K562 (cell line): ENCODE data around the gene ZSCAN22. TPM values are rescaled to one million over a fixed set of nuclear protein-coding genes. Genes with fewer than 3 reads are reported as not detected.

Experiments
- ASH1L ChIP-seq: fragments of 450-650 bp; IDR thresholded peaks from 2 replicates; pipeline ENCODE4 v1.6.1; 2018; ENCODE audit warnings: borderline replicate concordance, mild to moderate bottlenecking, low read depth; ENCODE audit not compliant: partially characterized antibody
- CBFB ChIP-seq: sonication (generic); formaldehyde crosslinking; IDR thresholded peaks from 2 replicates; pipeline ENCODE4 v1.4.0; 2020; ENCODE audit warnings: mild to moderate bottlenecking, missing genetic modification reagents
- CEBPG ChIP-seq, 3 experiments: fragments of 200-800 bp in 1 of 3; sonication (Bioruptor generic) in 1 of 3; sonication (generic) in 1 of 3; formaldehyde crosslinking in 1 of 3; IDR thresholded peaks in 2 of 3; conservative IDR thresholded peaks in 1 of 3; 2 replicates each; pipeline versions ENCODE4 v1.6.1 to v1.8.0; 2016 to 2022; ENCODE audit warnings: missing compliant biosample characterization in 2 of 3, missing genetic modification characterization in 2 of 3, mild to moderate bottlenecking in 1 of 3, missing genetic modification reagents in 1 of 3
- ETS1 ChIP-seq: conservative IDR thresholded peaks from 2 replicates; pipeline ENCODE4 v1.6.1; 2011; ENCODE audit warnings: low read depth, mild to moderate bottlenecking, low read length; ENCODE audit not compliant: control insufficient read depth
- L3MBTL2 ChIP-seq: fragments of 450-650 bp; IDR thresholded peaks from 2 replicates; pipeline ENCODE4 v1.6.1; 2016; ENCODE audit warnings: mild to moderate bottlenecking, moderate library complexity
- MEF2A ChIP-seq: IDR thresholded peaks from 2 replicates; pipeline ENCODE4 v1.6.1; 2011; ENCODE audit warnings: low read depth, mild to moderate bottlenecking, low read length, moderate library complexity; ENCODE audit not compliant: control insufficient read depth
- NBN ChIP-seq: fragments of 450-650 bp; IDR thresholded peaks from 2 replicates; pipeline ENCODE4 v1.6.1; 2016; ENCODE audit warnings: low read depth, mild to moderate bottlenecking
- NR3C1 ChIP-seq: sonication (generic); formaldehyde crosslinking; IDR thresholded peaks from 2 replicates; pipeline ENCODE4 v1.8.1; 2022; ENCODE audit warnings: missing genetic modification reagents
- RB1 ChIP-seq: fragments of 450-650 bp; IDR thresholded peaks from 2 replicates; pipeline ENCODE4 v1.6.1; 2017; ENCODE audit warnings: low read depth, mild to moderate bottlenecking
- RBBP5 ChIP-seq: fragments of 200-600 bp; sonication (generic); IDR thresholded peaks from 2 replicates; pipeline ENCODE4 v1.6.1; 2012; ENCODE audit warnings: borderline replicate concordance, mild to moderate bottlenecking, low read length, control low read depth, inconsistent platforms; ENCODE audit not compliant: insufficient read depth, poor library complexity, severe bottlenecking
- STAT5A ChIP-seq: IDR thresholded peaks from 2 replicates; pipeline ENCODE4 v1.6.1; 2012; ENCODE audit warnings: low read length, inconsistent platforms, borderline replicate concordance
- TRIM24 ChIP-seq, 2 experiments: fragments of 450-650 bp; IDR thresholded peaks; 2 replicates each; pipeline ENCODE4 v1.6.1; 2016
- ZNF239 ChIP-seq: fragments of 250-450 bp; sonication (Bioruptor Pico); IDR thresholded peaks from 2 replicates; pipeline ENCODE4 v1.4.0; 2020; ENCODE audit warnings: mild to moderate bottlenecking
- ZNF384 ChIP-seq: IDR thresholded peaks from 2 replicates; pipeline ENCODE4 v1.6.1; 2012; ENCODE audit warnings: low read depth, low read length, improper control_type of control experiment
- ZNF395 ChIP-seq: fragments of 200-800 bp; sonication (Bioruptor generic); IDR thresholded peaks from 2 replicates; pipeline ENCODE4 v1.6.1; 2017; ENCODE audit warnings: missing genetic modification characterization, missing compliant biosample characterization
- ZNF444 ChIP-seq: fragments of 250-450 bp; sonication (Bioruptor Pico); IDR thresholded peaks from 2 replicates; pipeline ENCODE4 v1.4.0; 2020; ENCODE audit warnings: mild to moderate bottlenecking, moderate library complexity
- ZNF589 ChIP-seq: fragments of 200-800 bp; sonication (Bioruptor generic); IDR thresholded peaks from 2 replicates; pipeline ENCODE4 v1.6.1; 2016; ENCODE audit warnings: low read depth, missing genetic modification characterization, missing compliant biosample characterization
- ZNF778 ChIP-seq: fragments of 450-650 bp; formaldehyde crosslinking; IDR thresholded peaks from 2 replicates; pipeline ENCODE4 v1.4.0; 2020; ENCODE audit warnings: mild to moderate bottlenecking, moderate library complexity
- polyA plus RNA-seq, 8 experiments: library from polyadenylated mRNA; depleted of rRNA in 4 of 8; stranded (reverse) in 5 of 8; unstranded in 3 of 8; fragments of >200 nt; fragmentation: Nextera tagmentation in 2 of 8; fragmentation: Illumina TruSeq in 1 of 8; extraction: Ambion mirVana in 2 of 8; extraction: Trizol in 1 of 8; gene quantifications; 2 replicates each; pipeline versions ENCODE4 v1.2.1 to v1.2.3, GENCODE V29; 2011 to 2014; ENCODE audit warnings: inconsistent platforms in 1 of 8, missing spikeins in 1 of 8
- total RNA-seq, 7 experiments: library from RNA; depleted of rRNA in 6 of 7; stranded (reverse); fragments of >200 nt in 6 of 7; fragmentation: Illumina TruSeq in 2 of 7; extraction: Trizol in 2 of 7; gene quantifications; 2 replicates each; pipeline versions ENCODE4 v1.2.1 to v1.2.3, GENCODE V29; 2011 to 2021; ENCODE audit warnings: low replicate concordance in 1 of 7
- TF ChIP-seq, protein P1 (sequence below): fragments of 450-650 bp; formaldehyde crosslinking; IDR thresholded peaks from 2 replicates; pipeline ENCODE4 v1.4.0; 2020; ENCODE audit warnings: mild to moderate bottlenecking
- TF ChIP-seq, protein P2 (sequence below): sonication (generic); formaldehyde crosslinking; IDR thresholded peaks from 2 replicates; pipeline ENCODE4 v1.8.0; 2022; ENCODE audit warnings: mild to moderate bottlenecking, missing genetic modification reagents
- TF ChIP-seq, protein P3 (sequence below): IDR thresholded peaks from 2 replicates; pipeline ENCODE4 v1.6.1; 2014; ENCODE audit warnings: antibody characterized with exemption

Gene ZSCAN22
- total and polyA plus RNA-seq, 9 of the 15 experiments (the other 6 are each of a cell fraction or from before 2014, with no cell fraction given), result 0.98 to 5.3 (median 3.0) TPM

- TF ChIP-seq, protein P1, sequence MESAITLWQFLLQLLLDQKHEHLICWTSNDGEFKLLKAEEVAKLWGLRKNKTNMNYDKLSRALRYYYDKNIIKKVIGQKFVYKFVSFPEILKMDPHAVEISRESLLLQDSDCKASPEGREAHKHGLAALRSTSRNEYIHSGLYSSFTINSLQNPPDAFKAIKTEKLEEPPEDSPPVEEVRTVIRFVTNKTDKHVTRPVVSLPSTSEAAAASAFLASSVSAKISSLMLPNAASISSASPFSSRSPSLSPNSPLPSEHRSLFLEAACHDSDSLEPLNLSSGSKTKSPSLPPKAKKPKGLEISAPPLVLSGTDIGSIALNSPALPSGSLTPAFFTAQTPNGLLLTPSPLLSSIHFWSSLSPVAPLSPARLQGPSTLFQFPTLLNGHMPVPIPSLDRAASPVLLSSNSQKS, result no peak
- no peak for TF ChIP-seq MEF2A
- TF ChIP-seq, protein P2, sequence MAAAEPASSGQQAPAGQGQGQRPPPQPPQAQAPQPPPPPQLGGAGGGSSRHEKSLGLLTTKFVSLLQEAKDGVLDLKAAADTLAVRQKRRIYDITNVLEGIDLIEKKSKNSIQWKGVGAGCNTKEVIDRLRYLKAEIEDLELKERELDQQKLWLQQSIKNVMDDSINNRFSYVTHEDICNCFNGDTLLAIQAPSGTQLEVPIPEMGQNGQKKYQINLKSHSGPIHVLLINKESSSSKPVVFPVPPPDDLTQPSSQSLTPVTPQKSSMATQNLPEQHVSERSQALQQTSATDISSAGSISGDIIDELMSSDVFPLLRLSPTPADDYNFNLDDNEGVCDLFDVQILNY (CRISPR knock-in tag), result 0 out of 2 replicates have a peak, but pooled peaks have one; percentile 66
- peak in 1 of 2 experiments; percentile 99; a peak in 2 of 4 replicates for TF ChIP-seq TRIM24 (IDR thresholded peaks at IDR 0.05)
- peak; percentile 87 for TF ChIP-seq ASH1L
- no peak; the same call in 1 of the 2 replicates for TF ChIP-seq ZNF239 (CRISPR knock-in tag)
- peak; percentile 99 for TF ChIP-seq RB1
- no peak; the same call in 1 of the 2 replicates for TF ChIP-seq STAT5A
- TF ChIP-seq ETS1, result peak; percentile 84
- TF ChIP-seq ZNF444 (CRISPR knock-in tag), result no peak
- peak; percentile 50; the same call in 1 of the 2 replicates for TF ChIP-seq NBN
- peak; percentile 25; the same call in 1 of the 2 replicates for TF ChIP-seq ZNF589 (CRISPR knock-in tag)
- 0 out of 2 replicates have a peak, but pooled peaks have one; percentile 49 for TF ChIP-seq NR3C1 (CRISPR knock-in tag)
- no peak for TF ChIP-seq CEBPG (CRISPR knock-in tag; IDR thresholded peaks at IDR 0.05)
- no peak for TF ChIP-seq CEBPG (tag; conservative IDR thresholded peaks at IDR 0.05 in 1 of 2, IDR thresholded peaks at IDR 0.05 in 1 of 2)
- peak; percentile 93 for TF ChIP-seq L3MBTL2
- TF ChIP-seq ZNF384, result 0 out of 2 replicates have a peak, but pooled peaks have one; percentile 23
- TF ChIP-seq, protein P3, sequence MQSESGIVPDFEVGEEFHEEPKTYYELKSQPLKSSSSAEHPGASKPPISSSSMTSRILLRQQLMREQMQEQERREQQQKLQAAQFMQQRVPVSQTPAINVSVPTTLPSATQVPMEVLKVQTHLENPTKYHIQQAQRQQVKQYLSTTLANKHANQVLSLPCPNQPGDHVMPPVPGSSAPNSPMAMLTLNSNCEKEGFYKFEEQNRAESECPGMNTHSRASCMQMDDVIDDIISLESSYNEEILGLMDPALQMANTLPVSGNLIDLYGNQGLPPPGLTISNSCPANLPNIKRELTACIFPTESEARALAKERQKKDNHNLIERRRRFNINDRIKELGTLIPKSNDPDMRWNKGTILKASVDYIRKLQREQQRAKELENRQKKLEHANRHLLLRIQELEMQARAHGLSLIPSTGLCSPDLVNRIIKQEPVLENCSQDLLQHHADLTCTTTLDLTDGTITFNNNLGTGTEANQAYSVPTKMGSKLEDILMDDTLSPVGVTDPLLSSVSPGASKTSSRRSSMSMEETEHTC, result peak; percentile 34; the same call in 1 of the 2 replicates
- TF ChIP-seq CBFB (CRISPR knock-in tag), result peak; percentile 68; the same call in 1 of the 2 replicates
- TF ChIP-seq ZNF395 (CRISPR knock-in tag), result peak; percentile 89
- TF ChIP-seq ZNF778, result no peak
- peak; percentile 96 for TF ChIP-seq RBBP5
Observed at GRCh38 chr19:58380662-58381459, 54.1 kb downstream of the ZSCAN22 start, which contains the start of gene ZNF837 (continued).
